Measurements from ENCODE around the gene PTN.
"Not testable (repeated sequence)": the region's sequence is repeated elsewhere in the genome, so short reads cannot be mapped to it uniquely, and the experiment has no call there.

DNA sequence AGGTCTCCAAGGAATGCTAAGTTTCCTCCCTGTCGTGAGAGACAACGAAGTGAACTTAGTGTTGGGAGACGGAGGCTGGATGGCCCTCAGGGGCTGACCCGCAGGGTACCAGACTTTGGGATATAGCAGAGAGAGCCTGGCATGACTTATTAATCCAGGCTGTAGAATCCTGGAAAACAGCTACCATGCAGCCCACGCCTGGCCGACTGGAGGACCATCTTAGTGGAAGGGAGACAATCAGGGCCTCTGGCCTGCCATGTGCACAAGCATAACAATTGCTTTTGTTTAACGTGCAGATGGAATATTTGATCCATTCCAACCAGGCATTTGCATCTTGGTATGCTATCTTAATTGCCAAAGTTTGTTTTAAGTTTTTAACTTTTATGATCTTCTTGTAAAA lies 78.1 kb downstream of the PTN start:
- TF ChIP-seq EZH2phosphoT487 (IDR thresholded peaks at IDR 0.05; ENCODE audit: insufficient read depth, low read depth); EZH2 (IDR thresholded peaks at IDR 0.05; ENCODE audit: insufficient read depth, poor library complexity, severe bottlenecking): not testable (repeated sequence)
